Fibroblast of mammary gland (primary cell): ENCODE measurements around the gene TMEM50B.

Source experiments
- DNase-seq: peaks from one replicate; pipeline ENCODE4 v3.0.0-alpha.2; 2010; ENCODE audit warnings: low read depth
- H3K4me3 ChIP-seq: 2 replicates; pipeline ENCODE4 v1.5.1; 2011; ENCODE audit warnings: low read depth, mild to moderate bottlenecking, low read length, moderate library complexity; ENCODE audit not compliant: control insufficient read depth
- TF ChIP-seq, protein P1 (sequence below): conservative IDR thresholded peaks from 2 replicates; pipeline ENCODE4 v1.5.1; 2011; ENCODE audit warnings: low read depth, low read length, inconsistent platforms; ENCODE audit not compliant: control insufficient read depth, insufficient read depth

TMEM50B gene

DNA sequence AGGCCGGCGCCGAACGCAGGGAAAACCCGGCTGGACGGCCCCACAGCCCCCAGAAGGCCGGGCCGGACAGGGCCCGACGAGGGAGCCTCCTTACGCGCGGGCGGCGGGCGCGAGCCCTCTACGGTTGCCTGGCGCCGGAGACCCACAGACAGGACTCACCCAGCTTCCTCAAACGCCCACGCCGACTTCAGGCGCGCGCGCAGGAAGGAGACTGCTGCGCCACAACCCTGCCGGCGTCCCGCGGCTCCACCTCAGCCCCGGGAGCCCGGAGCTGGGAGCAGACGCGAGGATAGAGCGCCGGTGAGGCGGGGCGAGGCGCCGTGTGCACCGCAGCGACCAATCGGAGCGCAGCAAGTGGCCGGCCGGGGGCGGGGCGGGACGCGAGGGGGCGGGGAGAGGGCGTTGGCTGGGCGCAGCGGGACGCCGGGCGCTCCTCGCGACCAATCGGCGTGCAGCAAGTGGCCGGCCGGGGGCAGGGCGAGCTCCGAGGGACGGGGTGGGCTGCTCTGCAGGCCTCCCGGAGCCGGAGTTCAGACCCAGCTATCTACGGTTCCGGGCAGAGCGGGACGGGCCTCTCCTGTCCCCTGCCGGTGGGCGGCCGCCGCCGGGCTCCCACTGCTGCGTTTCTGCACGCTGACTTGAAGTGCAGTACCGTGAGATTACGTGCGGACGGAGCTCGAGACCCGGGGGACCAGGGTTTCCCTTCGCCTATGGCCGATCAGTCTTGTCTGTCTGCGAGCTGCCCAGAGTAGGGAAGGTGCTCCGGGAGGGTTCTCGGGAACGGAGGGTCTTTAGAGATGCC lies at the start of gene TMEM50B:
Gene TMEM50B, minus strand, starts transcription at position 296 of the 802 bp plus-strand sequence. CDS start 11,089 bp downstream, outside the sequence.
- TF ChIP-seq, protein P1, sequence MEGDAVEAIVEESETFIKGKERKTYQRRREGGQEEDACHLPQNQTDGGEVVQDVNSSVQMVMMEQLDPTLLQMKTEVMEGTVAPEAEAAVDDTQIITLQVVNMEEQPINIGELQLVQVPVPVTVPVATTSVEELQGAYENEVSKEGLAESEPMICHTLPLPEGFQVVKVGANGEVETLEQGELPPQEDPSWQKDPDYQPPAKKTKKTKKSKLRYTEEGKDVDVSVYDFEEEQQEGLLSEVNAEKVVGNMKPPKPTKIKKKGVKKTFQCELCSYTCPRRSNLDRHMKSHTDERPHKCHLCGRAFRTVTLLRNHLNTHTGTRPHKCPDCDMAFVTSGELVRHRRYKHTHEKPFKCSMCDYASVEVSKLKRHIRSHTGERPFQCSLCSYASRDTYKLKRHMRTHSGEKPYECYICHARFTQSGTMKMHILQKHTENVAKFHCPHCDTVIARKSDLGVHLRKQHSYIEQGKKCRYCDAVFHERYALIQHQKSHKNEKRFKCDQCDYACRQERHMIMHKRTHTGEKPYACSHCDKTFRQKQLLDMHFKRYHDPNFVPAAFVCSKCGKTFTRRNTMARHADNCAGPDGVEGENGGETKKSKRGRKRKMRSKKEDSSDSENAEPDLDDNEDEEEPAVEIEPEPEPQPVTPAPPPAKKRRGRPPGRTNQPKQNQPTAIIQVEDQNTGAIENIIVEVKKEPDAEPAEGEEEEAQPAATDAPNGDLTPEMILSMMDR = peak; percentile 20
- H3K4me3 ChIP-seq = peak within 1 kb of the TSS; percentile 86
- peak; percentile 93 for DNase-seq

DNA sequence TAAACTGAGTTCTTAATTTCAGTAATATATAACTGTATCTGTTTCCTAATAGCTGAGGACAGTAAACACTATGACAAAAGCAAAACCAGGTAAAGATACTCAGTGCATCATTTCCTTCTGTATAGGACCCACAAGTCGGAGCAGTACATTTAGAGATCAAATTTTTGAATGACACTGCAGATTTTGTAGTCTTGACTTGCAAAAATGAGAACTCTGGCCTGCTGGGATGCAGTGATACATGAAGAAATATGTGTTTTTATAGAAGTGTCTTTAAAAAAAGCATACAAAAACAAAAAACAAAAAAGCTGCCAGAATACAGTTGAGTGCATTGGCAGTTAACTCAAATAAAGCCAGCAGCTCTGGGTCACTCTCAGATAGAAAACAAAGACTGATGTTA lies 43.2 kb upstream of the TMEM50B start:
- no peak for DNase-seq
- TF ChIP-seq, protein P1 = no peak

DNA sequence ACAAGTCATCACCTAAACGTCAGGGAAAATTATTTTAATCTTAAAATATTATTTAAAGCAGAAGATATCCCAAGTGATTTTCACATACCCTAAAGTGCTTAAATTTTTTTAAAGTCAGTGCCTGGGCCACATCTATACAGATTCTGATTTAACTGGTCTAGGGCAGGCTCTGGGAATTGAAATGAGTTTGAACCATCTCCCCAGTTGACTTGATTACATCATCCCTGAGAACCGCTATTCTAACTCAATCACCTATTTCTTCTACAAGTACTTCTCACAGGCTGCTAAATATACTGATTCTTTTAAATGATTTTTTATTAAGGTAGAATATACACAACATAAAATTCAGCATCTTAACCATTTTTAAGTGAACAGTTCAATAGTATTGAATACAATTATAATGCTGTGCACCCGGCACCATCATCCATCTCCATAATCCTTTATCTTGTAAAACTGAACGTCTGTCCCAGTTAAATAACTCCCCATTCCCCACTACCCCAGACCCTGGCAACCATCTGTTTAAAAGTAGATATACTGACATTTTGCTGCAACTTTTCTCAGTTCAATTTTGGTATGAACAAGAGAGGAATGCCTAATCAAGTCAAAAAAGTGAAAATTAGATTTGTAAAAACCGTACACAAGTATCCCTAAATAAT lies 42.7 kb upstream of the TMEM50B start:
- no peak overlapping the region for H3K4me3 ChIP-seq
- no peak for DNase-seq

More for the DNA sequence above, 43.2 kb upstream of the TMEM50B start:
- no peak overlapping the region for H3K4me3 ChIP-seq

DNA sequence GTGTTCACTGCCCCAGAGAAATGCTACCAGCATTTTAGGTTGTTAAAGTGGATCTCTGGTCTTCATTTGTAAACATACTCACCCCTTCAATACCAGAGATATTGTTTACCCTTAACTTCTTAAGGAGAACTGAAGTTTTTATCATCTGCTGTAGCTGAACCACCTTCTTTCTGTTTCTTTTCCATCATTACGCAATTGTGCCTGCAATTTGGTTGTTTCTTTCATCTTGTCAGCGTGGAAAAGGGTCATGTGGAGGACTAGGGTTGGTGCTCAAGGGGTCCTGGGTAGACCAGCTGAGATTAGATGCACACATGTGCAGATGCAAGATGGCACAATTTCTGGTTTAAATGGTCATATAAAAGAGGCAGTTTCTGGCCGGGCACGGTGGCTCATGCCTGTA lies 39.1 kb upstream of the TMEM50B start:
- H3K4me3 ChIP-seq = no peak overlapping the region

More for the DNA sequence above, 42.7 kb upstream of the TMEM50B start:
- TF ChIP-seq, protein P1 = no peak

DNA sequence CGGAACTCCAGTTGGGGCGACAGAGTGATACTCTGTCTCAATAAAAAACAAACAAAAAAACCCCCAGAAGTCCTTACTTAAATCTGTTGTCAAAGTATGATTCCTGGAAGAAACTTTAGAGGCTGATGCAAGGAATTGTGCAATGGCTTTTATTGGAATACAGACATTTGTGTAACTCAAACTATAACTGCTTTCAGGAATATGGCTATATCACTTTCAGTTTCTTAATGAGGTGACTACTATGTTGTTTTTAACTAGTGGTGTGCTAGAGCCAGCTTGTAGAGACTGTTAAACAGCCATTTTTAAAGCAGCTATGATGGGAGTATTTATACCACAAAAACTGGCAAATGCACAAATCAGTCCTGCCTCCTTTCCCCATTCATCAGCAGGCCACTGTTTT lies 34.5 kb upstream of the TMEM50B start:
- no peak overlapping the region for H3K4me3 ChIP-seq
- TF ChIP-seq, protein P1 = no peak
- peak; percentile 37 for DNase-seq

More for the DNA sequence above, 39.1 kb upstream of the TMEM50B start:
- DNase-seq = no peak
- TF ChIP-seq, protein P1 = no peak

DNA sequence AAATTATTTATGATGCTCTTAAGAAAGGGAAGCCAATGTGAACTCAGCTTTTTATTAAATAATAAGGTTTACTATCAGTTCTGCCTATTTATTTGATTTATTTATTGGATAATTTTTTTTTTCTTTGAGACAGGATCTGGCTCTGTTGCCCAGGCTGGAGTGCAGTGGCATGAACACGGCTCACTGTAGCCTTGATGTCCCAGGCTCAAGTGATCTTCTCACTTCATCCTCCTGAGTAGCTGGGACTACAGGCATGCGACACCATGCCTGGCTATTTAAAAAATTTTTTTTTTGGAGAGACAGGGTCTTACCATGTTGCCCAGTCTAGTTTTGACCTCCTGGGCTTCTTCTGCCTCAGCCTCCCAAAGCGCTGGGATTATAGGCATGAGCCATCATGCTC lies 32.7 kb upstream of the TMEM50B start:
- no peak for DNase-seq
- H3K4me3 ChIP-seq = no peak overlapping the region
- TF ChIP-seq, protein P1 = no peak
